NCI-H2107 treated with DMSO at 0.1 percent for 48 hours (cell line): Measurements from ENCODE around the gene HS6ST3.

Source experiments
- DNase-seq: peaks from one replicate; lab custom pipeline; 2025; ENCODE audit not compliant: unreplicated experiment; lab: John Stamatoyannopoulos, UW

HS6ST3 gene

GRCh38 chr13:96294930-96295881 is 205.3 kb downstream of the HS6ST3 start:
- no peak for DNase-seq

- no peak for DNase-seq
Measured at GRCh38 chr13:96297360-96297759, 207.5 kb downstream of the HS6ST3 start.

GRCh38 chr13:96299235-96299634 is 209.3 kb downstream of the HS6ST3 start:
- no peak for DNase-seq

- no peak for DNase-seq
Measured at GRCh38 chr13:96308568-96308967, 218.7 kb downstream of the HS6ST3 start.

- DNase-seq = no peak
Measured at GRCh38 chr13:96314974-96315373, 225.1 kb downstream of the HS6ST3 start.

- no peak for DNase-seq
Measured at GRCh38 chr13:96338030-96338429, 248.1 kb downstream of the HS6ST3 start.

GRCh38 chr13:96342286-96342685 is 252.4 kb downstream of the HS6ST3 start:
- no peak for DNase-seq

GRCh38 chr13:96342852-96343465 is 253.1 kb downstream of the HS6ST3 start:
- no peak for DNase-seq

GRCh38 chr13:96346921-96347320 is 257.0 kb downstream of the HS6ST3 start:
- DNase-seq = no peak

GRCh38 chr13:96373597-96373996 is 283.7 kb downstream of the HS6ST3 start:
- DNase-seq = no peak

- no peak for DNase-seq
Measured at GRCh38 chr13:96377835-96378234, 287.9 kb downstream of the HS6ST3 start.

GRCh38 chr13:96379967-96380366 is 290.1 kb downstream of the HS6ST3 start:
- no peak for DNase-seq

GRCh38 chr13:96381681-96382080 is 291.8 kb downstream of the HS6ST3 start:
- no peak for DNase-seq

GRCh38 chr13:96388598-96388997 is 298.7 kb downstream of the HS6ST3 start:
- DNase-seq = no peak

- no peak for DNase-seq
Measured at GRCh38 chr13:96391606-96392005, 301.7 kb downstream of the HS6ST3 start.

- no peak for DNase-seq
Measured at GRCh38 chr13:96397807-96398206, 307.9 kb downstream of the HS6ST3 start.

- no peak for DNase-seq
Measured at GRCh38 chr13:96398486-96398885, 308.6 kb downstream of the HS6ST3 start.

- DNase-seq = no peak
Measured at GRCh38 chr13:96403241-96403640, 313.3 kb downstream of the HS6ST3 start.

- no peak for DNase-seq
Measured at GRCh38 chr13:96403651-96404050, 313.7 kb downstream of the HS6ST3 start.

GRCh38 chr13:96415831-96416385 is 326.0 kb downstream of the HS6ST3 start:
- no peak for DNase-seq

GRCh38 chr13:96417939-96418685 is 328.2 kb downstream of the HS6ST3 start:
- no peak for DNase-seq
